A673 (cell line): ENCODE measurements around the gene GALNTL6. TPM values are rescaled to one million over a fixed set of nuclear protein-coding genes. Genes with fewer than 3 reads are reported as not detected.

Experiments
- BruUV-seq: library from RNA; stranded (reverse); fragments of 400-500 nt; replicated peaks from 2 replicates; lab custom pipeline; 2021; lab: Mats Ljungman, UMichigan
- CTCF ChIA-PET: fragments of 300-600 bp; sonication (Branson Sonifier 250); formaldehyde crosslinking; loops from one replicate; lab custom pipeline; 2022; ENCODE audit warnings: antibody characterized with exemption; lab: Charles Lee
- POLR2A ChIA-PET: fragments of 300-600 bp; sonication (Branson Sonifier 250); formaldehyde crosslinking; loops from one replicate; lab custom pipeline; 2022; ENCODE audit warnings: antibody characterized with exemption; ENCODE audit not compliant: low non-redundant PET; lab: Charles Lee
- DNase-seq: peaks from one replicate; pipeline ENCODE4 v3.0.0-alpha.2; 2015; ENCODE audit warnings: low spot score
- H3K27ac ChIP-seq: fragments of 200-600 bp; sonication (generic); 2 replicates; pipeline ENCODE4 v1.5.1; 2016; ENCODE audit warnings: mixed run types, low read depth, mild to moderate bottlenecking, mixed read lengths, antibody characterized with exemption, low read length; ENCODE audit not compliant: poor library complexity, severe bottlenecking
- H3K27me3 ChIP-seq: fragments of 200-600 bp; sonication (generic); replicated peaks from 2 replicates; pipeline ENCODE4 v1.6.1; 2017; ENCODE audit warnings: mixed run types, low read depth, mild to moderate bottlenecking, mixed read lengths, antibody characterized with exemption, low read length; ENCODE audit not compliant: insufficient read depth, poor library complexity
- H3K36me3 ChIP-seq: fragments of 200-600 bp; sonication (generic); 2 replicates; pipeline ENCODE4 v1.6.1; 2016; ENCODE audit warnings: mixed run types, mild to moderate bottlenecking, mixed read lengths, antibody characterized with exemption, low read length; ENCODE audit not compliant: insufficient read depth, poor library complexity, severe bottlenecking
- H3K4me1 ChIP-seq: fragments of 200-600 bp; sonication (generic); 2 replicates; pipeline ENCODE4 v1.6.1; 2017; ENCODE audit warnings: mixed run types, mild to moderate bottlenecking, mixed read lengths, antibody characterized with exemption, low read length; ENCODE audit not compliant: insufficient read depth, poor library complexity, severe bottlenecking
- H3K4me3 ChIP-seq: fragments of 200-600 bp; sonication (generic); 2 replicates; pipeline ENCODE4 v1.5.1; 2016; ENCODE audit warnings: low read depth, mixed run types, mild to moderate bottlenecking, mixed read lengths, low read length; ENCODE audit not compliant: poor library complexity, severe bottlenecking
- H3K9me3 ChIP-seq: fragments of 200-600 bp; sonication (generic); 2 replicates; pipeline ENCODE4 v1.6.1; 2016; ENCODE audit warnings: mixed run types, low read depth, mild to moderate bottlenecking, mixed read lengths, antibody characterized with exemption, low read length; ENCODE audit not compliant: poor library complexity, severe bottlenecking
- EZH2 ChIP-seq: fragments of 200-600 bp; sonication (generic); IDR thresholded peaks from 2 replicates; pipeline ENCODE4 v1.6.1; 2017; ENCODE audit warnings: borderline replicate concordance, low read depth, mild to moderate bottlenecking, mixed read lengths, antibody characterized with exemption, low read length; ENCODE audit not compliant: poor library complexity, severe bottlenecking
- intact Hi-C: fragments of 100-400 bp; cut with micrococcal nuclease; formaldehyde crosslinking; loops from one replicate; pipeline ENCODE4 v1.10.0; 2022; ENCODE audit not compliant: unreplicated experiment
- total RNA-seq: library from RNA; stranded (reverse); gene quantifications from 2 replicates; pipeline ENCODE4 v1.2.3, GENCODE V29; 2021
- TF ChIP-seq, protein P1 (sequence below): fragments of 300-800, 200-600 bp; sonication (generic); conservative IDR thresholded peaks from 2 replicates; pipeline ENCODE4 v1.5.1; 2017; ENCODE audit warnings: low read depth, mild to moderate bottlenecking, antibody characterized with exemption, low read length, moderate library complexity, mixed read lengths

Gene GALNTL6
- total RNA-seq, 1 experiment from 2014 or later: 0.30 TPM

GRCh38 chr4:172692701-172693100, 879.5 kb downstream of the GALNTL6 start:
- H3K27ac ChIP-seq: no peak overlapping the region
- BruUV-seq: no TSS peak
- no peaks in the 10 kb centered on the region for H3K27me3 ChIP-seq
- intact Hi-C loops: no loop called here
- no peak for DNase-seq
- ChIA-PET CTCF (no interaction called here), POLR2A (no interaction called here)
- TF ChIP-seq, protein P1, sequence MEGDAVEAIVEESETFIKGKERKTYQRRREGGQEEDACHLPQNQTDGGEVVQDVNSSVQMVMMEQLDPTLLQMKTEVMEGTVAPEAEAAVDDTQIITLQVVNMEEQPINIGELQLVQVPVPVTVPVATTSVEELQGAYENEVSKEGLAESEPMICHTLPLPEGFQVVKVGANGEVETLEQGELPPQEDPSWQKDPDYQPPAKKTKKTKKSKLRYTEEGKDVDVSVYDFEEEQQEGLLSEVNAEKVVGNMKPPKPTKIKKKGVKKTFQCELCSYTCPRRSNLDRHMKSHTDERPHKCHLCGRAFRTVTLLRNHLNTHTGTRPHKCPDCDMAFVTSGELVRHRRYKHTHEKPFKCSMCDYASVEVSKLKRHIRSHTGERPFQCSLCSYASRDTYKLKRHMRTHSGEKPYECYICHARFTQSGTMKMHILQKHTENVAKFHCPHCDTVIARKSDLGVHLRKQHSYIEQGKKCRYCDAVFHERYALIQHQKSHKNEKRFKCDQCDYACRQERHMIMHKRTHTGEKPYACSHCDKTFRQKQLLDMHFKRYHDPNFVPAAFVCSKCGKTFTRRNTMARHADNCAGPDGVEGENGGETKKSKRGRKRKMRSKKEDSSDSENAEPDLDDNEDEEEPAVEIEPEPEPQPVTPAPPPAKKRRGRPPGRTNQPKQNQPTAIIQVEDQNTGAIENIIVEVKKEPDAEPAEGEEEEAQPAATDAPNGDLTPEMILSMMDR: no peak
- no peak for TF ChIP-seq EZH2
- peaks cover 6% of the 10 kb centered on the region for H3K9me3 ChIP-seq
- H3K4me1 ChIP-seq: no peaks in the 10 kb centered on the region
- H3K4me3 ChIP-seq: no peak overlapping the region
- no peaks in the 10 kb centered on the region for H3K36me3 ChIP-seq

DNA sequence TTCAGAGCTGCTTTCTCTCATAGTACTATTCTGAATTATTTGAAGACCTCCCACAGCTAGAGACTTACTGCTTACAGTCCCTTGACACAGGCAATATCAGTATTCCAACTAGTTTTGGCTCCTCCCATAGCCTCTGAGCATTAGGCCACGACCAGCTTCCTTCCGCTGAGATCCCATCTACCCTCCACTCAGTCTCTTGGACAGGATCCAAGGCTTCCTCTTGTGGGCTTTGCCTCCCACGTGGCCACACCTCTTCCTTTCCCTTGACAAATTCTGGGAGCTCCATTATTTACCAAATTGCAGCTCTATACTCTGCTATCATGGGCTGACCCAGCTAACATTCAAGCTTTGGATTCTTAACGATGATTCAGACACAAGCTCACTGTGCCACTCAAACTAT, 885.1 kb downstream of the GALNTL6 start:
- Histone ChIP-seq H3K27ac (no peak overlapping the region), H3K4me3 (no peak overlapping the region), H3K4me1 (peaks cover 9% of the 10 kb centered on the region), H3K9me3 (no peaks in the 10 kb centered on the region), H3K27me3 (no peaks in the 10 kb centered on the region), H3K36me3 (no peaks in the 10 kb centered on the region)
- intact Hi-C loops: no loop called here
- CTCF ChIA-PET: no interaction called here
- DNase-seq: peak; percentile 68
- TF ChIP-seq, protein P1: no peak
- TF ChIP-seq EZH2: no peak
- no TSS peak for BruUV-seq
- POLR2A ChIA-PET: no interaction called here

DNA sequence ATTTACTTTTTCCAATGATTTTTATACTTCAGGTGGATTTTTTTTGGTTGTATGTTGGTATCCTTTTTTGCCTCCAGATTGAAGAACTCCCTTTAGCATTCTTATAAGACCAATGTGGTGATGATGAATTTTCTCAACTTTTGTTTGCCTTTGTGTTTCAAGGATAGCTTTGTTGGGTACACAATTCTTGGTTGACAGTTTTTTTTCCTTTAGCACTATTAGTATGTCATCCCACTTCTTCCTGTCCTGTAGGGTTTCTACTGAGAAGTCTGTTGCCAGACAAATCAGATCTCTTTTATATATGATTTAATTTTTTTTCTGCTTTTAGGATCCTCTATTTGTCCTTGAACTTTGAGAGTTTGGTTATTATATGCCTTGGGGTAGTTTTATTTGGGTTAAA, 892.4 kb downstream of the GALNTL6 start:
- Histone ChIP-seq H3K4me3 (no peak overlapping the region), H3K36me3 (no peaks in the 10 kb centered on the region), H3K9me3 (peaks cover 18% of the 10 kb centered on the region), H3K27ac (no peak overlapping the region), H3K4me1 (no peaks in the 10 kb centered on the region), H3K27me3 (no peaks in the 10 kb centered on the region)
- DNase-seq: no peak
- BruUV-seq: no TSS peak
- CTCF ChIA-PET: no interaction called here
- POLR2A ChIA-PET: no interaction called here
- intact Hi-C loops: no loop called here
- TF ChIP-seq, protein P1: no peak
- no peak for TF ChIP-seq EZH2
